SHP77 treated with DMSO at 0.1 percent for 48 hours (cell line): Measurements from ENCODE around the gene TARS1.
A peak's percentile ranks its signal among the peaks of the same experiment; 100 is the strongest.

Source experiments
- DNase-seq: peaks from one replicate; lab custom pipeline; 2025; lab: John Stamatoyannopoulos, UW

The TARS1 gene

DNA sequence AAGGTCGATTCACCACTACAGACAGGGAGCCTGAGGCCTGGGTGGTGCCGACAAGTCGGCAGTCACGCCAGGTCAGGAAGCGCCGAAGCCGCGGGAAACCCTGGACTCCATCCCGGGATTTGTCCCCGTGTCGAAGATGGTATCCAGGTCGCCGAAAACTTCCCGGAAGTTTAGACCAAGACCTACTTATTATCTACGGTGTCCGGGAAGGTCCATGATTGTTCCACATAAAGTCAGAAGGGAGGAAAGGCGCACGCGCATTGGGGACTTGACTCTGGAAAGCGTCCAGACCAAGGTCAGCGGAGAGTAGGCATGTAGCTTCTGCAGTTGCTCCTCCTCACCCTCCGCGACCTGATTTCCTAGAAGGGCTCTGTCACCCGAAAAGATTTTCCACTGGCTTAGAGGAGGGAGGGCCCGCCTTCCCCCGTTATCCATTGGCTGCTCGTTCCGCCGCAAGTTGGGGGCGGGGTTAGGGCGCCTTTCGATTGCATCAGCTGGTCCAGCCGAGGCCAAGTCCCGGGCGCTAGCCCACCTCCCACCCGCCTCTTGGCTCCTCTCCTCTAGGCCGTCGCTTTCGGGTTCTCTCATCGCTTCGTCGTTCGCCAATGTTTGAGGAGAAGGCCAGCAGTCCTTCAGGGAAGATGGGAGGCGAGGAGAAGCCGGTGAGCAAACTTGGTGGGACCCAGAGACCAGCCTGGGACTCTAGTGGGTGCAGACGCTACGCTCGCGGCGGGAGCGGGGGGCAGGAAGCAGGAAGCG, at the start of gene TARS1:
TSS of gene TARS1 (plus strand) at position 484 of the 759 bp plus-strand sequence. CDS start at position 606, 122 bp downstream.
- peak; percentile 100 for DNase-seq

DNA sequence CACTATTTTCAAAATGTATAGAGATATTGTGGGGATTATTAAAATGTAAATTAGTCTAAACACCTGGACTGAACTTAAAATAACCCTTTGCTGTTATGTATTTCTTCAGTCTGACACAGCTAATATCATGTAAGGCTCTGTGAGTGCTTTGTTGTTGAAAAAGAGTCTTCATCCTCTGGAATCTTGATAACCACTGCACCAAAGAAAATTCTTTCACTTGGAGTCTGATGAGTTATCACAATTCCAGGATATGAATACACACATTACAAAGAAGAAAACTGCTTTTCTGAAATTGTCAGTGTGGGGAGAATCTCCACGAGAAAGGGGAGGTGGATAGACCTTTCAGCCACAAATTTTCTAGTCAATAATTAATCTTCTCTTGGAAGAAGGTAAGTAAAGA, 42.3 kb upstream of the TARS1 start:
- DNase-seq, result no peak

DNA sequence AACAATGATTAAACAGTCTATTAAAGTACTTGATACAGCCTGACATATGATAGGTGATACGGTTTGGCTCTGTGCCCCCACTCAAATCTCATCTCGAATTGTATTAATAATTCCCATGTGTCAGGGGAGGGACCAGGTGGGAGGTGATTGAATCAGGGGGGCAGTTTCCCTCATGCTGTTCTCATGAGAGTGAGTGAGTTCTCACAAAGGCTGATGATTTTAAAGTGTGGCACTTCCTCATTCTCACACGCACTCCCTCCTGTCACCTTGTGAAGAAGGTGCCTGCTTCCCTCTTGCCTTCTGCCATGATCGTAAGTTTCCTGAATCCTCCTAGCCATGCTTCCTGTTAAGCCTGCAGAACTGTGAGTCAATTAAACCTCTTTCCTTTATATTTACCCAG, 40.1 kb upstream of the TARS1 start:
- no peak for DNase-seq

DNA sequence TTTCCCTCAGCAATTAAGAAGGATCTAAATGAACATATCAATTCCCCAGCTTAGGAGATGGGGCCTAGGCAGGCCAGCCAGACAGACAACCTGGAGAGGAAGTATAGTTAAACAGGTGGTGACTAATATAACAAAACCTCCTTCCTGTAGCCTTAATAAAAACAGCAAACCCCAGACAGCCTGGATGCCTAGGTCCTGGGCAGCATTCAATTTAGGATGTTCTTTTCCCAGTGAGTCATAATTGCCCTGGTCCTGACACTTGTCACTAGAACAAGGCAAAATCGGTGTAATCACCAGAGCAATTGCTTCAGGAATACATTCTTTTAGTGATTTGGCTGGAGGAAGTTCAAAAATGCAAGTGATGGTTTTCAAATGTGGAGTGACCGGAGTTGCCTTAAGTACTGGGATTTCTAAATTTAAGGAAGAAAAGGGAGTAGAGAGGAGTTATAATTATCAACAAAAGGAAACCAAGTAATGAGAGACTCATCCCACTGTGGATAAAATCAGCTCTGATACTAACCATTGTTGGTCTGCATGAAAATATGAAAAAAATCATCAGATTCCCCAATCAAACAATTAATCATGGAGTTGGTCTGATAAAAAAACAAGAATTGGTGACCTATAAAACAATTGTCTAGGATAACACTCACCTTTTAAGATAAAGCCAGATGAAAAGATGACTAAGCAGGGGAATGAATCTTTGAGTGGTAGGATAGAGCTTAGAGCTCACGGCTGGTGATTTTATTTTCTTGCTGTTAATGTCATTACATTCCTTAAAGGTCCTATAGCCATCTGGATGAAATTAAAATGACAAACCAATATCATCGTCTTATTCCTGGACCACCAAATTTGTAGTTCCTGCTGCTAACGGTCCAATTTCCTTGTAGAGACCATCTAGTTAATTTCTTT, 39.0 kb upstream of the TARS1 start:
- no peak for DNase-seq

DNA sequence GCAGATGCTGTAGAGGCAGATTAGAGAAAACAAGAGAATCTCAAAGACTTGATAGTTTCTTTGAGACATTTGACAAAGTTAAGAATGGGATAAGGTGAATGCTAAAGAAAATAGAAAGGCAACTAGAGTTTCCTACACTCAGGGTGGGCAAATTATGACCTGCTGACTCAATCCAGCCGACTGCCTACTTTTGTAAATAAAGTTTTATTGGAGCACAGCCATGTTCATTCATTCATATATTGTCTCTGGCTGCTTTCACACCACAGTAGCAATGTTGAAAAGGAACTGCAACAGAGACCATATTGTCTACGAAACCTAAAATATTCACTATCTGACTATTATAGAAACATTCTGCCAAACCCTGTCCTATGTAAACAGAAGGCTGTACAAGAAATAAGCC, 37.6 kb upstream of the TARS1 start:
- DNase-seq, result no peak

DNA sequence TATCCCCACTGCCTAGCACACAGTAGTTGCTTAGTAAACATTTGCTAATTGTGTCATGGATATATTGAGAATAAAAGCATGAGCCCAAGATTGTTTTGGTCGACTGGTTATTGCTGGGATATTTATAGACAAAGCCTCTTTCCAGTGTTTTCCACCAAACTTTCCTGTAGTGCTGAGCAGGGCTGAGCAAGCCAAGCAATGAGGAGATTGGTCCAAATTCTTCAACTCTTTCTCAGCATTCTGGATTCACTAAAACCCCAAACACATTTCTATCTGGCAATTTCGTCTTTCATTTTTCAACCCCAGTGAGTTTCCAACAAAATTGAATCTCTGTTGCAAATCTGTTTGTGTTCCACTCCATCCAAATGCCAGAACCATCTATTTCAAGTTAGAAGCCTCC, 31.9 kb upstream of the TARS1 start:
- DNase-seq, result no peak

DNA sequence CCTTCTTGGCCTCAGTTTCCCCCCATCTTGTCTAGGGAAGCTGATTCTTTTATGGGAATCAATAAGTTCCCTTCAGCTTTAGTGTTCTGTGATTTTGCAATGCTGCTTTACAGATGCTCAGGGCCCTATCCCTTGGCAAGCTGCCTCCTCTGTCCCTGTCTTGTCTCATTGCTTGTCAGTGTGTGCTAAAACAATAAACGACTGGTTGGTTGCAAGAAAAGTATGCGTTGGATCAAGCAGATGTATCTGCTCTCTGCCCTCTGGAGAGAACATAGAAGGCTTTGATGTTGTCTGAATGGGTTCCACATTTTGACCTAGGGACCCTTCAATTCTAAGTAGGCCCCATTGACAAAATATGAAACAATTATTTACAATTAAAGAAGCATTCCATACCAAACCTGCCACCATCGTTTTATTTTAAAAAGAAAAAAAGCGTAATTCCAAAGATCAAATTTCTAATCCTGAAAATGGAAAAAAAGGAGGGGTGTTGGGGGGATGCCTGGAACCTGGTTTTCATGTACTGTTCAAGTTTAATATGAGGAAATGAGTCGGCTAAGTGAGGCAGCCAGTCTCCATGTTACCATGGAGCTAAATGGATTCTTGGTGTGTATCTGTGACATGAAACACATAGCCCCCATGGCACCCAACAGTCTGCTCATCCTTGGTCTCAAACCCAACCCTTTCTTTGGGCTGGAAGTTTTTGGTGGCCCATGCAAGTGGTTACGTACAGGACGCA, 31.2 kb upstream of the TARS1 start:
- DNase-seq, result no peak

DNA sequence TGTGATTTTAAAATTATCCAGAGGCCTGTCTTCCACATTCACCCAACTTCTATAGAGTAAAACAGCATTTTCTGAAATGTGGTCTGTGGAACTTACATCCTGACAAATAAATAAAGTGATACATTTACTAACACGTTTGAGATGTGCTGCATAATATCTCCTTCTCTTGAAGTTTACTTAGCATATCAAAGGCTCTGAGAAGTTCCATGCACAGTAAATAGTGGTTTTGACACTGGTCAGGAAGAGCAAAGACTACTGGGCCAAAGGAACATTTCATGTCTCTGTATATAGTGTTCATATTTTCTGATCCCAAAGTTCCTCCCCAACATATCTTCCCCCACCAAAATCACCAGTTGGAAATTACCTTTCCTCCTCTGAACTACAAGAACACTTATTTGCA, 30.5 kb upstream of the TARS1 start:
- DNase-seq, result no peak

DNA sequence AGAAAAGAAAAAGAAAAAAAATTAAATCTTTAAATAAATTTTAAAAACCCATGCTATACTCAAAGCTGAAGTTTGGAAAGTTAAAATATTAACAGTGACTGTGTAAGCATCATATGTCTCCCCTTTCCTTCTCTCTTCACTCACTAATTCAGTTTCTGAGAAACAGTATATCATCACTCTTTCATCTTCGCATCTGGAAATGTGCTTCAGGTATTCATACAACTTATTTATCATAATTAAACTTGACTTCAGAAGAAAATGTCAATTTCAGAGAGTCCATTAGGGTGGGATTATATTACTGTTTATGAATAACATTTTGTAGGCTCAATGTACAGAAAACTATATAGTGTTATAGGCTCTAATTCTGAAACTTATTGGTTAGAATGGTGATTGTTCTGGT, 29.3 kb upstream of the TARS1 start:
- DNase-seq, result no peak

DNA sequence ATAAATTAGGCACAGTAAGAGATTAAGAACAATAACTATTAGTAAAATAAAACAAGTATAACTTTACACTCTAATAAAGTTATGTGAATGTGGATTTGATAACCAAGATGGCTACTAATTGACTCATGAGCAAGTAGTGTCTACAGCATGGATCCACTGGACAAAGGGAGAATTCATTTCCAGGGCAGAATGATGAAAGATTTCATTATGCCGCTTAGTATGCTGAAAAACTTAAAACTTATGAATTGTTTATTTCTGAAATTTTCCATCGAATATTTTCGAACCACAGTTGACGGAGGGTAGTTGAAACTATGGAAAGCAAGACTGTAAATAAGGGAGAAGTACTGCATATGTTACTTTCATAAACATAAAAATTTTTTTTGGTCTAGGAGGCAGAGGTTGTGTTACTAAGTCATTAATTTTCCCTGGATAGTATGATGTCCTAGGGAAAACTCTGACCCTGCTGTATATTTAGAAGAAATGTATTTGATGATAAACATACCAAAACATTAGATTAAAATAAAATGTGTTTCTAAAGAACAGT, 24.9 kb upstream of the TARS1 start:
- no peak for DNase-seq

DNA sequence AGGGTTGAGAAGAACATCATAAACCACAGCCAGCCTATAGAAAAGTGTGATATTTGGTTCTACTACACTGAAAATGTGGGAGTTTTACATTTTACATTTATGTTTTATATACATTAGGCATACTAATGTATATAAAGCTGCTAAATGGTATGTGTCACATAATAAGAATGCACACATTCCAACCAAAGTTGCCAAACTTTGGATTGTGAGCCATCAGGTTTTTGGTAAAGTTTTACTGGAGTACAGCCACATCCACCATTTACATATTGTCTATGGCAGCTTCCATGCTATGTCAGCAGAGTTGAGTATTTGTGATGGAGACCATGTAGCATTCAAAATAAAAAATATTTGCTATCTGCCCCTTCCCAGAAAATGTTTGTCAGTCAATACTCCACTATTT, 23.1 kb upstream of the TARS1 start:
- no peak for DNase-seq

DNA sequence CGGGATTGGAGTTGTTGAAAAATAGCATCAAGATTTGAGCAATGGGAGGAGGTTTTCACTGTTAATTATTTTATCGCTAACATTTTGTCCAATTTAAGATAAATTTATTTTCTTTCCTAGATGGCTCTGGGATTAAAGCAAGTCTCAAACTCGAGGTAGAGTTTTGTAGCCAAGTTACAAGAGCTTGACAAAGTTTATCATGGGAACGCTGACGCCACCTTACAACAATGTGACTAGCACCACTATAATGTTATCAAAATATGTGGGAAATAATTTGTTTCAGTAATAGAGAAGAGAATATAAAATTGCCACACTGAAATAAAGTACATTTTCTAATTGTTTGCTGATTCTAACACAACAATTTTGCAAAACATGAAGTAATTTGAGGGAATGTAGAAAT, 19.8 kb upstream of the TARS1 start:
- DNase-seq, result no peak

DNA sequence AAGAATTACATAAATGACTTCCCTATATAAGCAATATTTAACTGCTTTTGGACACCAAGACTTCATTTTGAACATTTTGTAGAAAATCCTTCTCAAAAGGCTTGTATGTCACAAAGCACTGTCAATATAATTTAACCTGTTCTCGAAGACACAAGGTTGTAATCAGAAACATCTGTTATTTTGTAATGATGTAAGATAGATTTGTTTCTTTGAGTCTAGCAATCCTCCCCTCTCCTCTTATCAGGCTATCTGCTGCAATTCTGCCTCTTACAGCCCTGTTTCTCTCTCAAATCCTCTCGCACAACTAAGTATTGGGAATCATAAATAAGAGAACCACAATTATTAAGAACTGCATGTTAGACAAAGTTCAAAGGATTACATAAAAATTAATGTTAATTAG, 18.6 kb upstream of the TARS1 start:
- DNase-seq, result no peak

DNA sequence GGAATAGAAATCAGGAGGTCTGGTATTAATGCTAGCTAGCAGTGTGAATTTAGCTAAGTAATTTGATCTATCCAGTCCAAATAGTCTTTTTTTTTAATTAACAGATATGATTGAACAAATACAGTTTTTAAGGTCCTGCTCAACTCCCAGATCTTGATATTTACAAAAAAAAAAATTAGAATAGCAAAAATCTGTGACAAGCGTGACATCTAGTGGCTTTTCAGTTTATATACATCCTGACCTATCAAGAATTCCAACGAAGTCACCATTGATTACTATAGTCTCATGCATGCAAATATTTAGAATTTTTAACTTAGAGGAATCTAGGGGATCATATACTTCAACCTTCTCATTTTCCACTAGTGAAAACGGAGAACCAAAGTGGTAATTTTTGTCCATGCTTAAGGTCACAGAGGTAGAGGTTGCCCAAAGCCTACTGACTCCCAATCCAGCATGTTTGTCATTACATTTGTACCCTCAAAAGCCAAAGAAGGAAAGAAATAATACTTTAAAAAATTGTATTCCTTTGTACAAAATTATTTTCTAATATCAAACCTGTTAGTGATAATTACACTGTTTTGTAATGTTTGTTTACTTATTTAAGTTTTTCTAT, 17.6 kb upstream of the TARS1 start:
- DNase-seq, result peak; percentile 13

DNA sequence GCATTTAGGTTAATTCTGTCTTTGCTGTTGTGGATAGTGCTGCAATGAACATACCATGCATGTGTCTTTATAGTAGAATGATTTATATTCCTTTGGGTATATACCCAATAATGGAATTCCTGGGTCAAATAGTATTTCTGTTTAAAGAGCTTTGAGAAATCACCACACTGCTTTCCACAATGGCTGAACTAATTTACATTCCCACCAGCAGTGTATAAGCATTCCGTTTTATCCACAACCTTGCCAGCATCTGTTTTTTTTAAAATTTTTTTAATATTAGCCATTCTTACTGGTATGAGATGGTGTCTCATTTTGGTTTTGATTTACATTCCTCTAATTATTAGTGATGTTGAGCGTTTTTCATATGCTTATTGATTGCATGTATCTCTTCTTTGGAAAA, 15.5 kb upstream of the TARS1 start:
- no peak for DNase-seq

DNA sequence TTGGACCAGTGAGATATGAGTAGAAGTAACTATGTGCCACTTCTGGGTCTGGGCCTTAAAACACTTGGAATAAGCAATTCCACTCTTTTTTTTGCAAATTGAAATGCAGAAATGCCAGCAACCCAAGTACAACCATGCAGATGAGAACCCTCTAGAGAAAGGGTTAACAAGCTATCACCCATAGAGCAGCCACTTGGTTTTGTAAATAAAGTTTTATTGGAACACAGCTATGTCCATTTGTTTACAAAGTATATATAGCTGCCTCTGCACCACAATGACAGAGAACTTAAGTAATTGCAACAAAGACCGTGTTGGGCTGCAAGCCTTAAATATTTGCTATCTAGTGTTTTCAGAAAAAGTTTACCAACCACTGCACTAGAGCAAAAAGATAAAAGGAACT, 9.8 kb upstream of the TARS1 start:
- DNase-seq, result no peak

DNA sequence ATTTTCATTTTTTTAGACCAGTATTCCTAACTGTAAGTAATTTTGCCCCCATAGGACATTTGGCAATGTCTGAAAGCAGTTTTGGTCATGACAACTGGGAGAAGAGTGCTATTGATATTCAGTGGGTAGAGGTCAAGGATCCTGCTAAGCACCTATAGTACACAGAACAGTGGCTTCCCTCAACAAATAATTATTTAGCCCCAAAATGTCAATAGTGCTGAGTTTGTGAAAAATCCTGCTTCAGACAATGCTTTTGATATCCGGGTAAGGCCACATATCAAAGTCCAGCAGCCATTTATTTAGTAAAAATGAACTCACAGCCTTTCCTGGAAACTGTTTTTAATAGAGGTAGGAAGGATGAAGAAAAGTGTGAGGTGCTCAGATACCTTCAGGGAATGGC, 8.1 kb upstream of the TARS1 start:
- DNase-seq, result no peak

DNA sequence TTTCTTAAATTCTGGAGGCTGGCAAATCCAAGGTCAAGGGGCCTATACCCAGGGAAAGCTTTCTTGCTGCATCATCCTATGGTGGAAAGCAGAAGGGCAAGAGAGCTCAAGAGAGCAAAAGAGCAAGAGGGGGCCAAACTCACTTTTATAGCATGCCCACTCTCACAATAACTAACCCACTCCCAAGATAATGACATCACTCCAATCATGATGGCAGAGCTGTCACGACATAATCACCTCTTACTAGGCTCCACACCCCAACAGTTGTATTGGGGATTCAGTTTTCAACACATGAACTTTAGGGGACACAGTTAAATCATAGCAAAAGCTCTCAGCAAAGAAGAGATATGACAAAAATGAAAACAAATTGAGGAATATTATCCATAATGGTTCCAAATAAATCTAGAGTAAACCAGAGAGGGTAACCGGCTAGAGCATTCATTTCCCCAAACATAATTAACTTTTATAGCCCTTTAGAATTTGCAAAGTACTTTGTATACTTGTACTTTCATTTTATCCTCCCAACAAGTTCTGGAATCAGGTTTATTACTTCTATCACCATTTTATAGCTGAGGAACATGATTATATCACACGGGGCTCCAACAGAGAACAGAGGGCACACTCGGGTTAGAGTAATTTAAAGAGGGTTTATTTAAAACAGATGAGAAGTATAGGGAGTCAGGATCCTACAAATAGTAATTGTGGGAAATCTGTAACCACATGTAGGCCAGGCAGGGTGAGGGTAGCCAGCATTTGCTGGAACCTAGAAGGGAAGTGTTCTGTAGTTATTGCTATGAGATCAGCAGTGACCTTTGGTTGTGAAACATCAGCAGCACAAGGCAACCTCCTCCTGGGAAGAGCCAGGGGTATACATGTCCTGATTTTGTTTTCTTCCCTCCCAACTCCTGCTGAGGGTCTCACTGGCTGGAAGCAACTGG, 7.2 kb upstream of the TARS1 start:
- DNase-seq, result no peak

DNA sequence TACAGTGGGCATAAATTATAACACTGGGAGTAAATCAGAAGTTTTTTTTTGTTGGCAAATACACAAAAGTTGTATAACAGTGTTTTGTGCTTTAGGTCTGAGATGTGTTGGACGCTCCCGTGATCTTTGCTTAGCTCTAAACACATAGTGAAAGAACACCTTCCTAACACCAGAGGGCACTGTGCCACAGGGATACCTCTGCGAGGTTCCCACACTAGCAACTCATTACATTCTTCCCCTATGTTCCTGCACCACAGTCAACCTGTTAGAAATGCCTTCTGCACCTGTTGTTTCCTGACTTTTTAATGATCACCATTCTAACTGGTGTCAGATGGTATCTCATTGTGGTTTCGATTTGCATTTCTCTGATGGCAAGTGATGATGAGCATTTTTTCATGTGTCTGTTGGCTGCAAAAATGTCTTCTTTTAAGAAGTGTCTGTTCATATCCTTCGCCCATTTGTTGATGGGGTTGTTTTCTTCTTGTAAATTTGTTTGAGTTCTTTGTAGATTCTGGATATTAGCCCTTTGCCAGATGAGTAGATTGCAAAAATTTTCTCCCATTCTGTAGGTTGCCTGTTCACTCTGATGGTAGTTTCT, 4.8 kb upstream of the TARS1 start:
- DNase-seq, result peak; percentile 86

DNA sequence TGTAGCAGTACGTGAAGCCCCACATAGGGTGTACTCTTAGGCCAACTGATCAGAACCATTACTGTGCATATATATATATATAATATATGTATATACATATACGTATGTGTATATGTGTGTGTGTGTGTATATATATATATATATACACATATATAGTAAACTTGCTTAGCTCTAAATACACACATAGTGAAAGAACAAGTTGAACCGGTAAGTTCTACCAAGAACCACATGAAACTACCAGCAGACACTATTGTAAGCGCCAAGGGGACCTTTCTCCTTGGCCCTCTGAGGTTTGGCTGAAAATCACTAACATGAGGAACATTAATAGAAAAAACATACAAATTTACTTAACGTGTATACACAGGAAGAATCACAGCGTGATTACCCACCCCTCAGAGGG, 1.8 kb upstream of the TARS1 start:
- DNase-seq, result no peak
